GM19035 (cell line): Measurements from ENCODE around the gene GCLC.

ENCODE experiments used
- ATAC-seq: cut with Tn5 transposase; IDR thresholded peaks from one replicate; pipeline ENCODE4 v1.9.1; 2021; ENCODE audit not compliant: unreplicated experiment

The GCLC gene

DNA sequence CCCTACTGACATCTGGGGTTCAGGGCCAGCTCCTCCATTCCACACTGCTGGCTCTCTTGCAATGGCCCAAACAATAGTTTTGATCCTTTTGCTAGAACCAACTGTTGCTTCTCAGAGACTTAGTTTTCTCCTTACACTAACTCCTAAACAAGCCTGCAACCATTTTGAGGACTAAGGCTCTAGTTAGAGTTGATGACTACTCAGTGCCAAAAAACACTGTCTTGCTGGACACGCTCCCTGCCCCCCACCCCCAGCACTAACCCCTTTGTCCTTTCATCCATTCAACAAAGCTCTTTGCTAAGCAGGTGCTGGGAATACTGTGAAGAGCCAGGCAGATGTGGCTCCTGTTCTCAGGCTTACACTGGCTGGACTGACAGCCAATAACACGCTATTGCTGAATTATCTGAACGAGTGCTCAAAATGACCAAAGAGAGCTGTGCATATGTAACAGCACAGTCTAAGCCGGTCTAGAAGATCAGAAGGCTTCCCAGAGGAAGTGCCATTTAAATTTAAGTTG is 17.6 kb downstream of the GCLC start:
- ATAC-seq = no peak

DNA sequence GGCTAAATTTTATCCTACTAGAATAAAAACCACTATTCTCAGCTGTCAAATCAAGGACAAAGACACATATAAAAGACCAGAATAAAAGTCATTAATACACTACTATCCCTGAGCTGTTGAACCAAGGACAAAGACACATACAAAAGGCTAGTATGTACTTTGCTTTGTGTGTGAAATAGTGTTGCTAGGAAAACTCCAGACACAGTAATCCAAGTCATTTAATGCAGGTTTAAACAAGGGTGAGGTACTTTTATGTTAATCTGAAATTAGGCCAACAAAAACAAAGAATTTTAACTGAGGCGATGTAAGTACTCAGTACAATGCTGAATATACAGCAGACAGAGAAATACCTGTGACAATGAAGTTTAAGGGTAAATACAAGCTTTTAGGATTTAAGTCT is 18.9 kb downstream of the GCLC start:
- ATAC-seq = no peak

DNA sequence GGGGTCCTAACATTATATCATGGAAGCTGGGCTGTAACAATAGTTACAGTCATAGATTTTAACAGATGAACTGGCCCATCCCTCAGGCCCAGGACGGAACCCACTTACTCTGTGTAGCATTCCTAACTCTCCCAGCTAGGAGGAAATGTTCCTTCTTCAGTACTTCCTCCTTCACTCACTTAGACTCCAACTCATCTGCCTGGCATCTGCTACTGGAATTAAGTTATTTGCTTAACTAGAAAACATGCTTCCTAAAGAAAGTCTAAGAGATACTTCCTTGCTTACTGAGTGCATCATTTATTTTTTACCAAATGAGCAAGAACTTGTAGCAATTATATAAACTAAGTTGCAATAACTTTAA is 20.5 kb downstream of the GCLC start:
- ATAC-seq = no peak

- no peak for ATAC-seq
These were observed 21.1 kb downstream of the GCLC start for GRCh38 chr6:53523511-53524454.

DNA sequence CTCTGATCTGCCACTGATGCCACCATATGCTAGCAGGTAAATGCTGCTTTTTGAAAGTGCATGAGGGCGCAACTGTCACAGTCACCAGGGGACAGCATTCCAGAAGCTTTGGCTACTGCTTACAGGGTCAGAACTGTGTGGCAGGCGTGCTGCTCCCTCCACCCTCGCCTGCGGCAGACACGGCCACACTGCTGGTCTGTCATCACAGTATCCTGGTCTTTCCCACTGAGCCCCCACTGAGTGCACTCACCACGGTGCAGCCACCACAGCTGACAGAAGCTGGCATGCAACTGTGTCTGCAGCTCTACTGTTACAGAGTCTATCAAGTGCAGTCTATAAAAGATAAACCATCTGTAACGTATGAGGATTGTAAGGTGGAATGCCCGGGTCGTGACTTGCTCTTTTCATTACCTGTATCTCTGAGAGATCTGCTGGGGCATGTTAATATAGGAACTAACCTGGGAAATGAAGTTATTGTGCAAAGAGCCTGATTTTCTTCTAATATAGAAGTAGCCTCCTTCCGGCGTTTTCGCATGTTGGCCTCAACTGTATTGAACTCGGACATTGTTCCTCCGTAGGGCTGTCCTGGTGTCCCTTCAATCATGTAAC is 24.5 kb downstream of the GCLC start:
- ATAC-seq = no peak

DNA sequence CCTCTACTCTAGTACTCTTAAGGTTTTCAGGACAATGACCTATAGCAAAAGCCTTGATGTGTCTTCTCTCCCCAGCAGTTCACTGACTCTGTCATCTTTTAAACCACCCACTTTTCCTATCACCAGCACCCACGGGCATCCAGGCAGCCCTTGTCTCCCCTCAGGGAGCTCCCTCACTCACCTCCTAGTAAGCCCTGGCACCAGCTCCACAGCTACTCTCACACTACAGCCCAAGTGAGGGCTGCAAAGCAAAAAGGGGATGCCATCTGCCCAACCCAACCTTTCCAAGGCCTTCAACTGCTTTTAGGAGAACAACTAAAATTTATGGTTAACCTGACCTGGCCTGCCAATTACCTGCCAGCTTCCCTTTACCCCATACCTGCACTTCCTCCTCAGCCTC is 26.0 kb downstream of the GCLC start:
- no peak for ATAC-seq

- no peak for ATAC-seq
These were observed 27.9 kb downstream of the GCLC start for GRCh38 chr6:53517021-53517420.

DNA sequence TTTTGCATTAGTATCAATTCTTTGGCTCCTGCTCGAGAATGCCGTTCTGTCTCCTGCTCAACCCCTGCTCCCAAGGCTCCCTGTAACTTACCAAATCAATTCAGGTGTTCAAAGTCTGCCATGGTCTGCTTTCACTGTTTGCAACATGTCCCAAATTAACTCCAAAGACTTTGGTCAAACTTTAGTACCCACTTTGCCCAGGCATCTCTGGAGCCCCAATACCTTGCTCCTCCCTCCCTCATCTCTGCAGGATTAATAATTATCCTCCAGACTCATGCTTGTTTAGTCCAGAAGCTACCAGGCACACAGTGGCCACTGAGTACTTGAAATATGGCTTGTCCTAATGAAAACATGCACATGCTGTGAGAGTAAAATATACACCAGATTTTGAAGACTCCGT is 30.2 kb downstream of the GCLC start:
- ATAC-seq = no peak

GRCh38 chr6:53513519-53513966 is 31.4 kb downstream of the GCLC start:
- no peak for ATAC-seq

DNA sequence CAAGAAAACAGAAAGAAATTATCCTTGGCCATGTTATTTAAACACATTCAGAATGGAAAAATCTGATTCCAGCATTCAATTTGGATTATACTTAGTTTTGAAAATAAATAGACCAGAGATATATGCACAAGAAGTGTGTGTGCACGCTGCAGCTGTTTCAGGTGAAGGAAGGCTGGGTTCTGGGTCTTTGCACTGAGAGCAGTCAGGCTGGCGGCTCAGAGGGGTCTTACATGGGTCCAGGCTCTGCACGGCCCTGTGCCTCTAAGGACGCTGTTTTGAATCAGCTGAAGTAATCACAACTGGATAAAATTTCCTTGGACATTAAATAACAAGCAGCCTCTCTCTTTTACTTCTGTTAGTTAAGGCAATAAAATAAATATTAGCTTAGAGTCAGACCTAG is 31.8 kb downstream of the GCLC start:
- ATAC-seq = no peak

GRCh38 chr6:53512626-53513025 is 32.3 kb downstream of the GCLC start:
- ATAC-seq = no peak

- ATAC-seq = no peak
These were observed 34.2 kb downstream of the GCLC start for GRCh38 chr6:53510746-53511145.

DNA sequence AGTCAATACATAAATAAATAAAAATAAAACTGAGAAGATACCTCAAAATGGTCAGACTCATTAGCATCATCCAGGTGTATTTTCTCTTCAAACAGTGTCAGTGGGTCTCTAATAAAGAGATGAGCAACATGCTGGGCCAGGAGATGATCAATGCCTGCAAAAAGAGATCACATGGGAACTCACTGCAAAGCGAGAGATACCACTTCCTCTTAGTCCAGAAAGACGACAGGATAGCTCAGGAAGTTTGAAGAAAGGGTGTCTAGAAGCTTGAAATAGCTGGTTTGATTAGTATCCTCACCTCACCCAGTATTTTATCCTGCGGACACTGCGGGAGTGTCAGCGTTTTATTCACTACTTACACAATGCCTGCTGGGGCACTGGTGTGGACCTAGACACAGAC is 38.0 kb downstream of the GCLC start:
- no peak for ATAC-seq

- no peak for ATAC-seq
These were observed 40.4 kb downstream of the GCLC start for GRCh38 chr6:53504512-53504911.

GRCh38 chr6:53503060-53503459 is 41.8 kb downstream of the GCLC start:
- ATAC-seq = no peak

GRCh38 chr6:53501432-53501831 is 43.5 kb downstream of the GCLC start:
- no peak for ATAC-seq

GRCh38 chr6:53500095-53500494 is 44.8 kb downstream of the GCLC start:
- no peak for ATAC-seq

DNA sequence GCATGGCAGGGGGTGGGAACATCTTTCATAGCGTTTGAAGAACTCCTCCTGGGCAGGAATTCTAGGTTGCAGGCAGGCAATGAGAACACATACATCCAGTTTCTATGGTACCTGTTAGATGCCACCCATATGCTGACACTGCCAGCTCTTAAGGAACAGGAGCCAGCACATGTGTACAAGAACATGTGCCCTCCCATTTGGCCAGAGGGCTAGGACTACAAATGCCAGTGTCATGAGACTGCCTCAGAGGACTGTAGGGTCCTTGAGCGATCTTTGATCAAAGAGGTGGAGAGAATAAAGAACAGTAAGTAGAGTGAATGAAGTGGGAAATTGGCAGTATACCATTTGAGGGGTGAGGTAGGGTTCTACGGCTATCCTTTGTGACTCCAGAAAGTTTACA is 45.8 kb downstream of the GCLC start:
- no peak for ATAC-seq

DNA sequence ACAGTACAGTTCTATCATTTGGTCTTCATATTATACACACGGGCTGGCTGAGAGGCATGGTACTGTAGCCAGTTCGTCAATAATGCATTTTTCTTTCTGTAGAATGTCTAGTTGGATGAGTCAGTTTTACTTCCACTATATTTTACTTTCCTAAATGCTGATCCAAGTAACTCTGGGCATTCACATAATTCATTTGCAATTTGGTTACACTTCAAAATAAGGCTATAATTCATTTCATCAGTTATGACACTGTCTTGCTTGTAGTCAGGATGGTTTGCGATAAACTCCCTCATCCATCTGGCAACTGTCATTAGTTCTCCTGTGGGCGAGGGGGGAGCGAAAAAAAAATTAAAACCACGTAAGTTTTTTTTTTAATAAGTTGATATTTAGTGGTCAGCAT is 46.3 kb downstream of the GCLC start:
- ATAC-seq = no peak

GRCh38 chr6:53497905-53498304 is 47.0 kb downstream of the GCLC start:
- ATAC-seq = no peak

- no peak for ATAC-seq
These were observed 48.0 kb downstream of the GCLC start for GRCh38 chr6:53496797-53497375.
